Ovary (tissue), 3 donors: Measurements from ENCODE around the gene ATP6V0A1.

Experiments used
- CTCF ChIP-seq, 3 donors: fragments of 450-650 bp in 2 of 3; fragments of 200-600 bp in 1 of 3; IDR thresholded peaks; one replicate each; pipeline versions ENCODE4 v1.5.1 to v1.8.0; 2016 to 2022; ENCODE audit warnings: antibody characterized with exemption in 3 of 3, mild to moderate bottlenecking in 1 of 3
- EP300 ChIP-seq: sonication (generic); formaldehyde crosslinking; IDR thresholded peaks from one replicate; pipeline ENCODE4 v1.6.1; 2017; ENCODE audit warnings: antibody characterized with exemption
- donor health status: DM: no; HTN: no; CAD: no.

- TF ChIP-seq CTCF (IDR thresholded peaks at IDR 0.05), result no peak
- TF ChIP-seq EP300, result no peak
Measured at GRCh38 chr17:42563950-42564349, 105.3 kb downstream of the ATP6V0A1 start.
